SK-N-SH treated with all-trans-retinoic acid at 6 μM for 48 hours (cell line): ENCODE measurements around the gene TMEM94.

Source experiments
- SNAI2 ChIP-seq: fragments of 250-450 bp; sonication (Bioruptor Pico); IDR thresholded peaks from 2 replicates; pipeline ENCODE4 v1.5.0; 2020; ENCODE audit warnings: mild to moderate bottlenecking, moderate library complexity
- TSHZ2 ChIP-seq: fragments of 250-450 bp; sonication (Bioruptor Pico); IDR thresholded peaks from 2 replicates; pipeline ENCODE4 v1.5.0; 2020; ENCODE audit warnings: mild to moderate bottlenecking, moderate library complexity
- ZFP3 ChIP-seq: fragments of 250-450 bp; sonication (Bioruptor Pico); IDR thresholded peaks from 2 replicates; pipeline ENCODE4 v1.5.0; 2020; ENCODE audit warnings: mild to moderate bottlenecking, moderate library complexity

DNA sequence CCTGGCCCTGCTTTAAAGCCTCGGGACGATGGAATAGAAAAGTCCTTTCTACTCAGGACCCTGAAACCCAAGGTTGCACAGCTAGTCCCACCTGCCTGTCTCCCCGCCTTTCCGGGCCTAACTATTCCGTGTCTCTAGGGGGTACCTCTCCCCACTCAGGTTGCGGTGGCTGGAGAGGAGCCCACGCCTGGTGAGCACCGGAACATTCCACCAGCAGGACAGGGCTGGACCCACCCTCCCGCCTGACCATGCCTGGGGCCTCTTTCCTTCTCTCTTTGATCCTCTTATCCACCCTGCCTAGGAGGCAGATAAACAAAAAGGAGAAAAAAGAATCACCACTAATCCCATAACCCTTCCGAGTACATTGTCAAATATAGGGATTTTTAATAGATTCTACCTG is 79.9 kb downstream of the TMEM94 start:
- TF ChIP-seq ZFP3 (CRISPR knock-in tag) (no peak), SNAI2 (CRISPR knock-in tag) (no peak), TSHZ2 (CRISPR knock-in tag) (no peak)
